Ishikawa (cell line): Measurements from ENCODE around the gene TNNI3K.

Source experiments
- CEBPB ChIP-seq: IDR thresholded peaks from 2 replicates; pipeline ENCODE4 v1.6.1; 2012
- CREB1 ChIP-seq: IDR thresholded peaks from 2 replicates; pipeline ENCODE4 v1.6.1; 2012; ENCODE audit warnings: low read depth
- EGR1 ChIP-seq: IDR thresholded peaks from 2 replicates; pipeline ENCODE4 v1.6.1; 2012
- EP300 ChIP-seq: IDR thresholded peaks from 2 replicates; pipeline ENCODE4 v1.6.1; 2012; ENCODE audit warnings: borderline replicate concordance
- FOXM1 ChIP-seq: IDR thresholded peaks from 2 replicates; pipeline ENCODE4 v1.6.1; 2012; ENCODE audit warnings: low read depth, borderline replicate concordance
- NFIC ChIP-seq: IDR thresholded peaks from 2 replicates; pipeline ENCODE4 v1.6.1; 2012
- RAD21 ChIP-seq: IDR thresholded peaks from 2 replicates; pipeline ENCODE4 v1.6.1; 2012; ENCODE audit warnings: low read depth
- TAF1 ChIP-seq: IDR thresholded peaks from 2 replicates; pipeline ENCODE4 v1.6.1; 2012; ENCODE audit warnings: low read depth, mild to moderate bottlenecking
- TCF12 ChIP-seq: IDR thresholded peaks from 2 replicates; pipeline ENCODE4 v1.6.1; 2012; ENCODE audit warnings: low read depth
- TEAD4 ChIP-seq: IDR thresholded peaks from 2 replicates; pipeline ENCODE4 v1.6.1; 2012
- YY1 ChIP-seq: IDR thresholded peaks from 2 replicates; pipeline ENCODE4 v1.6.1; 2012; ENCODE audit warnings: low read depth
- ZBTB7A ChIP-seq: IDR thresholded peaks from 2 replicates; pipeline ENCODE4 v1.6.1; 2012; ENCODE audit warnings: low read depth
- TF ChIP-seq, protein P1 (sequence below): IDR thresholded peaks from 2 replicates; pipeline ENCODE4 v1.6.1; 2012
- TF ChIP-seq, protein P2 (sequence below): IDR thresholded peaks from 2 replicates; pipeline ENCODE4 v1.6.1; 2012
- TF ChIP-seq, protein P3 (sequence below): IDR thresholded peaks from 2 replicates; pipeline ENCODE4 v1.6.1; 2012; ENCODE audit warnings: low read depth, mild to moderate bottlenecking

The TNNI3K gene

DNA sequence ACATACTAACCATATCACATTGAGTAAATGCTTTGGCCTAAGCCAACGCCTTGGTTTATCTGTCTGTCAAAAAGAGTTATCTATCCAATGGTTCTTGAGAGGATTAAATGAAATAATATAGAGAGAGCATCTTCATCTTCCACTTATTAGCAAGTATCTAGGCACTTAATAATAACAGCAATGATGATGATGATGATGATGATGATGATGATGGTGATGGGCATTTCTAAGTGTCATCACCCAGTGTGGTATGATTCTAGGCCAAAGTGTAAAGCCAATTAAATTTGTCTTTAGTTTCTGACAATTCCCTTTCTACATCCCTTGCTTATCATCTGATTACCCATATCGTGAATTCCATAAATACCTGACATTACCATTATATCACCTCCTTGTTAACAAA, 342.9 kb downstream of the TNNI3K start:
- no peak for TF ChIP-seq TEAD4
- no peak for TF ChIP-seq EGR1
- TF ChIP-seq CEBPB, result no peak
- TF ChIP-seq FOXM1, result no peak
- TF ChIP-seq YY1, result no peak
- no peak for TF ChIP-seq CREB1
- TF ChIP-seq, protein P1, sequence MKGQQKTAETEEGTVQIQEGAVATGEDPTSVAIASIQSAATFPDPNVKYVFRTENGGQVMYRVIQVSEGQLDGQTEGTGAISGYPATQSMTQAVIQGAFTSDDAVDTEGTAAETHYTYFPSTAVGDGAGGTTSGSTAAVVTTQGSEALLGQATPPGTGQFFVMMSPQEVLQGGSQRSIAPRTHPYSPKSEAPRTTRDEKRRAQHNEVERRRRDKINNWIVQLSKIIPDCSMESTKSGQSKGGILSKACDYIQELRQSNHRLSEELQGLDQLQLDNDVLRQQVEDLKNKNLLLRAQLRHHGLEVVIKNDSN, result no peak
- TF ChIP-seq, protein P2, sequence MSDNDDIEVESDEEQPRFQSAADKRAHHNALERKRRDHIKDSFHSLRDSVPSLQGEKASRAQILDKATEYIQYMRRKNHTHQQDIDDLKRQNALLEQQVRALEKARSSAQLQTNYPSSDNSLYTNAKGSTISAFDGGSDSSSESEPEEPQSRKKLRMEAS, result no peak
- TF ChIP-seq TCF12, result no peak
- TF ChIP-seq NFIC, result no peak
- TF ChIP-seq ZBTB7A, result no peak
- no peak for TF ChIP-seq TAF1
- no peak for TF ChIP-seq EP300
- TF ChIP-seq RAD21, result no peak
- TF ChIP-seq, protein P3, sequence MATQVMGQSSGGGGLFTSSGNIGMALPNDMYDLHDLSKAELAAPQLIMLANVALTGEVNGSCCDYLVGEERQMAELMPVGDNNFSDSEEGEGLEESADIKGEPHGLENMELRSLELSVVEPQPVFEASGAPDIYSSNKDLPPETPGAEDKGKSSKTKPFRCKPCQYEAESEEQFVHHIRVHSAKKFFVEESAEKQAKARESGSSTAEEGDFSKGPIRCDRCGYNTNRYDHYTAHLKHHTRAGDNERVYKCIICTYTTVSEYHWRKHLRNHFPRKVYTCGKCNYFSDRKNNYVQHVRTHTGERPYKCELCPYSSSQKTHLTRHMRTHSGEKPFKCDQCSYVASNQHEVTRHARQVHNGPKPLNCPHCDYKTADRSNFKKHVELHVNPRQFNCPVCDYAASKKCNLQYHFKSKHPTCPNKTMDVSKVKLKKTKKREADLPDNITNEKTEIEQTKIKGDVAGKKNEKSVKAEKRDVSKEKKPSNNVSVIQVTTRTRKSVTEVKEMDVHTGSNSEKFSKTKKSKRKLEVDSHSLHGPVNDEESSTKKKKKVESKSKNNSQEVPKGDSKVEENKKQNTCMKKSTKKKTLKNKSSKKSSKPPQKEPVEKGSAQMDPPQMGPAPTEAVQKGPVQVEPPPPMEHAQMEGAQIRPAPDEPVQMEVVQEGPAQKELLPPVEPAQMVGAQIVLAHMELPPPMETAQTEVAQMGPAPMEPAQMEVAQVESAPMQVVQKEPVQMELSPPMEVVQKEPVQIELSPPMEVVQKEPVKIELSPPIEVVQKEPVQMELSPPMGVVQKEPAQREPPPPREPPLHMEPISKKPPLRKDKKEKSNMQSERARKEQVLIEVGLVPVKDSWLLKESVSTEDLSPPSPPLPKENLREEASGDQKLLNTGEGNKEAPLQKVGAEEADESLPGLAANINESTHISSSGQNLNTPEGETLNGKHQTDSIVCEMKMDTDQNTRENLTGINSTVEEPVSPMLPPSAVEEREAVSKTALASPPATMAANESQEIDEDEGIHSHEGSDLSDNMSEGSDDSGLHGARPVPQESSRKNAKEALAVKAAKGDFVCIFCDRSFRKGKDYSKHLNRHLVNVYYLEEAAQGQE, result no peak

DNA sequence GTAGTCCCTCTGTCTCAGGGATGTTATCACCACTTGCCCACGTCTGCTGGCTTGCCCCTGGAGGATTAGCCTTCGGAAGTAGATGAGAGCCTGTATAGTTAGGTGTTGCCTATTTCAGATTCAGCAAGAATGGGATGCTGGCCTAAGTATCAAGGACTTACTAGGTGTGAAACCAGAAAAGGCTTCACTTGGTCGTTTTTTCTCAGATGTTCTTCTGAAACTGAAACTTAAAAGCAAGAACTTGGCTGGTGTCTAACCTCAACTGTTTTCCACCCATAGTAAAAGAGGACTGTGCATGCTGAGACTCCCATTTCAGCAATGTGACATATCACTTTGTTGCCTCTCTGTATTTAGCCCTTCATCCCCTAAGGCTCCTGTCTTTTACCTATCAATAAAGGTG, 344.2 kb downstream of the TNNI3K start:
- TF ChIP-seq EP300, result no peak
- no peak for TF ChIP-seq FOXM1
- TF ChIP-seq NFIC, result no peak
- TF ChIP-seq TAF1, result no peak
- no peak for TF ChIP-seq CEBPB
- no peak for TF ChIP-seq ZBTB7A
- TF ChIP-seq EGR1, result no peak
- TF ChIP-seq, protein P3, result no peak
- TF ChIP-seq, protein P1, result no peak
- no peak for TF ChIP-seq TCF12
- no peak for TF ChIP-seq YY1

DNA sequence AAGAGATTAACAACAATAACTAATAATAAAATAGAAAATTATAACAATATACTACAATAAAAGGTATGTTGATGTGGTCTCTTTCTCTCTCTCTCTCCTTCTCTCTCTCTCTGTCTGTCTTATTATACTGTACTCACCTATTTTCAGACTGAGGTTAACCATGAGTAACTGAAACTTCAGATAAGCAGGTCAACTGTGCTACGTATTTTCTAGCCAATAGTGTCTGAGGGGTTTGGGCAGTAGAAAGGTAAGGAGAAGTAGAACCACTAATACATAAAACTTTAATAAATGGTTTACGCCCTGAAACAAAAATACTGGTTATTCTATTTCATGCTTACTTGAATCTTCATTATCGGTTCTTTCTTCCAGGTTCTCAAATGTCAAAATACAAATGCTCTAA, 348.2 kb downstream of the TNNI3K start:
- TF ChIP-seq EP300 (no peak), ZBTB7A (no peak), EGR1 (no peak), TEAD4 (no peak), CREB1 (no peak), TCF12 (no peak), CEBPB (no peak), RAD21 (no peak), NFIC (no peak), TAF1 (no peak), FOXM1 (no peak), YY1 (no peak)
- TF ChIP-seq, protein P2, result no peak
- TF ChIP-seq, protein P1, result no peak
- TF ChIP-seq, protein P3, result no peak

DNA sequence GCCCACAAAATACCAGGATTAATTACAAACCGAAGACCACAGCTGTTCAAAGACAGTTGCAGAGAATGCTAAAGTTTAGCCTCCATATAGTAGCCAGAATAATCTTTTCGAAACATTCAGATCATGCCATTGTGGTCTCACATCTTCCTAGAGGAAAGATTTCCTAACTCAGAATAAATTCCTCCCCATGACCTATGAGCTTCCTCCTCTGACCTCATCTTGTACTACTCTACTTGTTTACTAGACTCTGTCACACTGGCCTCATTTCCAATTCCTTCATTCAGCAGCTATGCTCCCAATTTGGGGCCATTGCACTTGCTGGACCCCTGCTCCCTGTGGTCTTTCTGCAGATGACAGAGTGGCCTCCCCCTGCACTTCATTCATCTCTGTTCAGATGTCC, 349.0 kb downstream of the TNNI3K start:
- TF ChIP-seq ZBTB7A, result no peak
- TF ChIP-seq CREB1, result no peak
- TF ChIP-seq EP300, result no peak
